ENCODE results near the gene ATG9A. TPM values are rescaled to one million over a fixed set of nuclear protein-coding genes. Genes with fewer than 3 reads are reported as not detected.

The ATG9A gene
- total RNA-seq, 1 experiment from 2014 or later, result 46.4 TPM

DNA sequence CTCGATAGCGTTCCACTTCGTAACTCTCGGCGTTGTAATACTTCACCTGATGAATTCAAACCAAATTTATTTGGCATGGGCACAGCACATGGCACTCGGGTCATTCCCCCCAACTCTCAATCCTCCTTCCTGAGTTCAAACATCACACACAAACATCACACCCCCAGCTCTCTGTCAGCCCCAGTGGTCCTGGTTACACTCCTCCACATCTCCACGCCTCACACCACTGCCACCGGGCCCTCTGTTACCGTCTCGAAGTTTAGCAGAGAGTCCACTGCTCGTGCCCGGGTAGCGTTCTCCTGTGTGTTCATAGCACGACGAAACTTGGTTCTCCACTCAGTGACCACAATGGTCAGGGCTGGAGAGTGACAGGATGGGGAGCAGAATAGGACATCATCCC lies 15.3 kb downstream of the ATG9A start:
- no peak overlapping the region for H3K56ac ChIP-seq (ENCODE audit: insufficient read length, low read depth, low read length)
- H3T11ph ChIP-seq (ENCODE audit: low read length), result no peak overlapping the region
- no peak overlapping the region for H2BK120ac ChIP-seq (ENCODE audit: low read depth, low read length, poor library complexity, severe bottlenecking)
- H4K20me1 ChIP-seq (ENCODE audit: control insufficient read depth, insufficient read depth, insufficient read length), result no peaks in the 10 kb centered on the region
- H3K4me1 Mint-ChIP-seq, result peaks cover 13 to 17% of the 10 kb centered on the region in 2 experiments
- H3K4me1 ChIP-seq (ENCODE audit: insufficient read depth, low read length), result no peaks in the 10 kb centered on the region
- H2AK5ac ChIP-seq (ENCODE audit: insufficient read length, low read length), result no peak overlapping the region
- no peak overlapping the region for H3K4ac ChIP-seq (ENCODE audit: low read depth, low read length)
- no peak overlapping the region for H3K23ac ChIP-seq (ENCODE audit: insufficient read length, low read depth, low read length)
- no peaks in the 10 kb centered on the region for H3K9me3 ChIP-seq (ENCODE audit: control insufficient read depth, low read depth, low read length)
- no peak overlapping the region for H2BK12ac ChIP-seq (ENCODE audit: insufficient read length, low read depth, low read length)
- no peak overlapping the region for H3K18ac ChIP-seq (ENCODE audit: insufficient read length, low read depth, low read length)
- H3K23me2 ChIP-seq (ENCODE audit: insufficient read length, low read depth, low read length, poor library complexity, severe bottlenecking), result peaks cover 7% of the 10 kb centered on the region
- TF ChIP-seq, protein P1, sequence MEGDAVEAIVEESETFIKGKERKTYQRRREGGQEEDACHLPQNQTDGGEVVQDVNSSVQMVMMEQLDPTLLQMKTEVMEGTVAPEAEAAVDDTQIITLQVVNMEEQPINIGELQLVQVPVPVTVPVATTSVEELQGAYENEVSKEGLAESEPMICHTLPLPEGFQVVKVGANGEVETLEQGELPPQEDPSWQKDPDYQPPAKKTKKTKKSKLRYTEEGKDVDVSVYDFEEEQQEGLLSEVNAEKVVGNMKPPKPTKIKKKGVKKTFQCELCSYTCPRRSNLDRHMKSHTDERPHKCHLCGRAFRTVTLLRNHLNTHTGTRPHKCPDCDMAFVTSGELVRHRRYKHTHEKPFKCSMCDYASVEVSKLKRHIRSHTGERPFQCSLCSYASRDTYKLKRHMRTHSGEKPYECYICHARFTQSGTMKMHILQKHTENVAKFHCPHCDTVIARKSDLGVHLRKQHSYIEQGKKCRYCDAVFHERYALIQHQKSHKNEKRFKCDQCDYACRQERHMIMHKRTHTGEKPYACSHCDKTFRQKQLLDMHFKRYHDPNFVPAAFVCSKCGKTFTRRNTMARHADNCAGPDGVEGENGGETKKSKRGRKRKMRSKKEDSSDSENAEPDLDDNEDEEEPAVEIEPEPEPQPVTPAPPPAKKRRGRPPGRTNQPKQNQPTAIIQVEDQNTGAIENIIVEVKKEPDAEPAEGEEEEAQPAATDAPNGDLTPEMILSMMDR (conservative IDR thresholded peaks at IDR 0.05), result no peak
- H3K4me3 Mint-ChIP-seq, result no peak overlapping the region
- H3K36me3 Mint-ChIP-seq (ENCODE audit: insufficient read depth in 1 of 3, low read depth in 3 of 3), result peaks cover 13 to 62% (median 55%) of the 10 kb centered on the region in 3 experiments
- no peak overlapping the region for H3K27ac ChIP-seq (ENCODE audit: insufficient read length, low read depth, low read length)
- H3K14ac ChIP-seq (ENCODE audit: insufficient read depth, low read length), result no peak overlapping the region
- no peak overlapping the region for H2AFZ ChIP-seq (ENCODE audit: low read length)
- no peak overlapping the region for H4K91ac ChIP-seq (ENCODE audit: insufficient read length, low read depth, low read length)
- WGBS (ENCODE audit: extremely low coverage, insufficient read length, low lambda C conversion rate), result no CpG with 5 or more reads among the region's 15 CpGs
- no peak overlapping the region for H3K27ac Mint-ChIP-seq
- no peaks in the 10 kb centered on the region for H3K79me1 ChIP-seq (ENCODE audit: insufficient read depth, low read depth, low read length, poor library complexity, severe bottlenecking)
- no peak for DNase-seq
- H4K5ac ChIP-seq (ENCODE audit: insufficient read length, low read depth, low read length), result no peak overlapping the region
- no peaks in the 10 kb centered on the region for H3K27me3 ChIP-seq (ENCODE audit: insufficient read depth, low read length)
- H3K4me2 ChIP-seq (ENCODE audit: insufficient read depth, insufficient read length, low read length), result no peak overlapping the region
- H4K8ac ChIP-seq (replicated peaks; ENCODE audit: insufficient read length, low read depth, low read length), result no peak overlapping the region
- no peak overlapping the region for H2BK5ac ChIP-seq (ENCODE audit: insufficient read length, low read length)
- H3K9me3 Mint-ChIP-seq, result no peaks in the 10 kb centered on the region
- no peak overlapping the region for H3K9ac ChIP-seq (ENCODE audit: extremely low read depth, insufficient read length, low read length)
- no peak overlapping the region for H2BK20ac ChIP-seq (ENCODE audit: low read depth, low read length, poor library complexity, severe bottlenecking)
- no peaks in the 10 kb centered on the region; the same call in 1 of the 2 replicates for H3K27me3 Mint-ChIP-seq (ENCODE audit: low read depth)
- no peaks in the 10 kb centered on the region for H3K79me2 ChIP-seq (ENCODE audit: insufficient read depth, low read length)
- H2BK15ac ChIP-seq (ENCODE audit: low read depth, low read length), result no peak overlapping the region

Measured in H9 (cell line).